Measurements from ENCODE around the gene MARCHF6.

DNA sequence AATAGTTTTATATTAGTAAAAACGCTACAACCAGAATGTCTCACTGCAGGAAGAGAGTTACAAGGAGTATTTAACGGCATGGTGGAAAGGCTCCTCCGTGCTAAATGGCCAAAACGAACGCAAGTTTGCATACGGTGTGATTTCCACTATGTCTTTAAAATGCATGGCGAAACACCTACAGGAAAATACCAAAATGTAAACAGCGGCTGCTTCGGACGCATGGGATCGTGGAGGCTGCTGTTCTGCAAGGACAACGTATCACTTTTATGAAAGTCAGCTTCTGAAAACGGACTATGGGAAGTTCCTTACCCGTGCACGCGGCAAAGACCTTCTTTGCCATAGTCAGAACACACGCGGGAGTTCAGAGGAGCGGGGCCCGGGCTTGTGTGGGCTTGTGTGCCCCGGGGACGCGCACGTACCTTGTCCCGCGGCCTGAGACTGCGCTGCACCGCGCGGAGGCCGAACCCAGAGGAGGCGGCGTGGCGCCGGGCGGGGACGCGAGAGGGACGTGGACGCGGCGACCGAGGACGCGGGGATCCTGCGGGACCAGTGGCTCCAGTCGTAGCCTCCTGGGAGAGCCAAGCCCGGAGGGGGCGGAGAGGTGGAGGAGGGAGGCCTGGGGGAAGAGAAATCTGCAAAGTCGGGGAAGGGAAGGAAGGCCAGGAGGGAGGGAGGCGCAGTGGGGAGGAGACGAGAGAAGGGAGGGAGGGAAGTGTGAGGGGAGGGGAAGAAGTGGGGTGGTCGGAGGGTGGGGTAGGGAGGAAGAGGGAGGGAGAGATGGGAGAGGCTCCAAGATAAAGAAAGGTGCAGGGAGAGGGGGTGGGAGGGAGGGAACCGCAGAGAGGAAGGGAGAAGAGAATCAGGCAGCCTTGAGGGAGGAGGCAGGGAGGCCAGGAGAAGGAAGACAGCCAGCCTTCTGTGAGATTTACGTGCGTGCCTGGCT lies 46.0 kb upstream of the MARCHF6 start, which contains the start of gene CMBL:
- TF ChIP-seq, protein P1, sequence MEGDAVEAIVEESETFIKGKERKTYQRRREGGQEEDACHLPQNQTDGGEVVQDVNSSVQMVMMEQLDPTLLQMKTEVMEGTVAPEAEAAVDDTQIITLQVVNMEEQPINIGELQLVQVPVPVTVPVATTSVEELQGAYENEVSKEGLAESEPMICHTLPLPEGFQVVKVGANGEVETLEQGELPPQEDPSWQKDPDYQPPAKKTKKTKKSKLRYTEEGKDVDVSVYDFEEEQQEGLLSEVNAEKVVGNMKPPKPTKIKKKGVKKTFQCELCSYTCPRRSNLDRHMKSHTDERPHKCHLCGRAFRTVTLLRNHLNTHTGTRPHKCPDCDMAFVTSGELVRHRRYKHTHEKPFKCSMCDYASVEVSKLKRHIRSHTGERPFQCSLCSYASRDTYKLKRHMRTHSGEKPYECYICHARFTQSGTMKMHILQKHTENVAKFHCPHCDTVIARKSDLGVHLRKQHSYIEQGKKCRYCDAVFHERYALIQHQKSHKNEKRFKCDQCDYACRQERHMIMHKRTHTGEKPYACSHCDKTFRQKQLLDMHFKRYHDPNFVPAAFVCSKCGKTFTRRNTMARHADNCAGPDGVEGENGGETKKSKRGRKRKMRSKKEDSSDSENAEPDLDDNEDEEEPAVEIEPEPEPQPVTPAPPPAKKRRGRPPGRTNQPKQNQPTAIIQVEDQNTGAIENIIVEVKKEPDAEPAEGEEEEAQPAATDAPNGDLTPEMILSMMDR (IDR thresholded peaks at IDR 0.05): no peak
- TF ChIP-seq, protein P2, sequence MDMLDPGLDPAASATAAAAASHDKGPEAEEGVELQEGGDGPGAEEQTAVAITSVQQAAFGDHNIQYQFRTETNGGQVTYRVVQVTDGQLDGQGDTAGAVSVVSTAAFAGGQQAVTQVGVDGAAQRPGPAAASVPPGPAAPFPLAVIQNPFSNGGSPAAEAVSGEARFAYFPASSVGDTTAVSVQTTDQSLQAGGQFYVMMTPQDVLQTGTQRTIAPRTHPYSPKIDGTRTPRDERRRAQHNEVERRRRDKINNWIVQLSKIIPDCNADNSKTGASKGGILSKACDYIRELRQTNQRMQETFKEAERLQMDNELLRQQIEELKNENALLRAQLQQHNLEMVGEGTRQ (CRISPR knock-in tag; IDR thresholded peaks at IDR 0.05): no peak
- TF ChIP-seq CREB1 (CRISPR knock-in tag; IDR thresholded peaks at IDR 0.05): no peak
- 0 out of 2 replicates have a peak, but pooled peaks have one; percentile 6 for TF ChIP-seq KAT7 (CRISPR knock-in tag; IDR thresholded peaks at IDR 0.05; ENCODE audit: borderline replicate concordance)
- TF ChIP-seq ETV6 (CRISPR knock-in tag; IDR thresholded peaks at IDR 0.05): no peak
- no peak for TF ChIP-seq ZNF138 (CRISPR knock-in tag; conservative IDR thresholded peaks at IDR 0.05)
- TF ChIP-seq, protein P3, sequence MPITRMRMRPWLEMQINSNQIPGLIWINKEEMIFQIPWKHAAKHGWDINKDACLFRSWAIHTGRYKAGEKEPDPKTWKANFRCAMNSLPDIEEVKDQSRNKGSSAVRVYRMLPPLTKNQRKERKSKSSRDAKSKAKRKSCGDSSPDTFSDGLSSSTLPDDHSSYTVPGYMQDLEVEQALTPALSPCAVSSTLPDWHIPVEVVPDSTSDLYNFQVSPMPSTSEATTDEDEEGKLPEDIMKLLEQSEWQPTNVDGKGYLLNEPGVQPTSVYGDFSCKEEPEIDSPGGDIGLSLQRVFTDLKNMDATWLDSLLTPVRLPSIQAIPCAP (CRISPR knock-in tag; IDR thresholded peaks at IDR 0.05): no peak
- no peak for TF ChIP-seq ZNF423 (CRISPR knock-in tag; IDR thresholded peaks at IDR 0.05)
- TF ChIP-seq, protein P4, sequence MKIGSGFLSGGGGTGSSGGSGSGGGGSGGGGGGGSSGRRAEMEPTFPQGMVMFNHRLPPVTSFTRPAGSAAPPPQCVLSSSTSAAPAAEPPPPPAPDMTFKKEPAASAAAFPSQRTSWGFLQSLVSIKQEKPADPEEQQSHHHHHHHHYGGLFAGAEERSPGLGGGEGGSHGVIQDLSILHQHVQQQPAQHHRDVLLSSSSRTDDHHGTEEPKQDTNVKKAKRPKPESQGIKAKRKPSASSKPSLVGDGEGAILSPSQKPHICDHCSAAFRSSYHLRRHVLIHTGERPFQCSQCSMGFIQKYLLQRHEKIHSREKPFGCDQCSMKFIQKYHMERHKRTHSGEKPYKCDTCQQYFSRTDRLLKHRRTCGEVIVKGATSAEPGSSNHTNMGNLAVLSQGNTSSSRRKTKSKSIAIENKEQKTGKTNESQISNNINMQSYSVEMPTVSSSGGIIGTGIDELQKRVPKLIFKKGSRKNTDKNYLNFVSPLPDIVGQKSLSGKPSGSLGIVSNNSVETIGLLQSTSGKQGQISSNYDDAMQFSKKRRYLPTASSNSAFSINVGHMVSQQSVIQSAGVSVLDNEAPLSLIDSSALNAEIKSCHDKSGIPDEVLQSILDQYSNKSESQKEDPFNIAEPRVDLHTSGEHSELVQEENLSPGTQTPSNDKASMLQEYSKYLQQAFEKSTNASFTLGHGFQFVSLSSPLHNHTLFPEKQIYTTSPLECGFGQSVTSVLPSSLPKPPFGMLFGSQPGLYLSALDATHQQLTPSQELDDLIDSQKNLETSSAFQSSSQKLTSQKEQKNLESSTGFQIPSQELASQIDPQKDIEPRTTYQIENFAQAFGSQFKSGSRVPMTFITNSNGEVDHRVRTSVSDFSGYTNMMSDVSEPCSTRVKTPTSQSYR (CRISPR knock-in tag; IDR thresholded peaks at IDR 0.05): no peak
- TF ChIP-seq NR3C1 (CRISPR knock-in tag; conservative IDR thresholded peaks at IDR 0.05; ENCODE audit: low read depth): no peak
- TF ChIP-seq, protein P5, sequence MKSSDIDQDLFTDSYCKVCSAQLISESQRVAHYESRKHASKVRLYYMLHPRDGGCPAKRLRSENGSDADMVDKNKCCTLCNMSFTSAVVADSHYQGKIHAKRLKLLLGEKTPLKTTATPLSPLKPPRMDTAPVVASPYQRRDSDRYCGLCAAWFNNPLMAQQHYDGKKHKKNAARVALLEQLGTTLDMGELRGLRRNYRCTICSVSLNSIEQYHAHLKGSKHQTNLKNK (CRISPR knock-in tag; IDR thresholded peaks at IDR 0.05): no peak
- no peak for TF ChIP-seq HMGA2 (CRISPR knock-in tag; IDR thresholded peaks at IDR 0.05)

Data from WTC11 (cell line).